MM.1S (cell line): ENCODE measurements around the gene SLC22A15.

Experiments used
- DNase-seq: peaks from one replicate; pipeline ENCODE4 v3.0.0-alpha.2; 2015
- H2AFZ ChIP-seq: fragments of 300-600 bp; sonication (generic); 2 replicates; pipeline ENCODE4 v1.6.0; 2016; ENCODE audit warnings: antibody characterized with exemption, low read length
- H3F3A ChIP-seq: fragments of 300-600 bp; sonication (generic); 2 replicates; pipeline ENCODE4 v1.6.1; 2016; ENCODE audit warnings: mild to moderate bottlenecking, antibody characterized with exemption, low read length, moderate library complexity, mixed read lengths; ENCODE audit not compliant: insufficient read depth
- H3K27ac ChIP-seq: fragments of 300-600 bp; sonication (generic); 2 replicates; pipeline ENCODE4 v1.5.1; 2016; ENCODE audit warnings: mild to moderate bottlenecking, low read length
- H3K27me3 ChIP-seq: fragments of 300-600 bp; sonication (generic); replicated peaks from 2 replicates; pipeline ENCODE4 v1.6.0; 2016; ENCODE audit warnings: low read length; ENCODE audit not compliant: insufficient read depth
- H3K36me3 ChIP-seq: fragments of 300-600 bp; sonication (generic); replicated peaks from 2 replicates; pipeline ENCODE4 v1.6.1; 2016; ENCODE audit warnings: mild to moderate bottlenecking, low read length, mixed read lengths; ENCODE audit not compliant: insufficient read depth
- H3K4me1 ChIP-seq: fragments of 300-600 bp; sonication (generic); 2 replicates; pipeline ENCODE4 v1.6.1; 2016; ENCODE audit warnings: low read length, mixed read lengths
- H3K4me2 ChIP-seq: fragments of 300-600 bp; sonication (generic); 2 replicates; pipeline ENCODE4 v1.6.0; 2016; ENCODE audit warnings: low read depth, low read length
- H3K4me3 ChIP-seq: fragments of 300-600 bp; sonication (generic); 2 replicates; pipeline ENCODE4 v1.5.1; 2016; ENCODE audit warnings: low read length, mixed read lengths
- H3K79me2 ChIP-seq: fragments of 300-600 bp; sonication (generic); 2 replicates; pipeline ENCODE4 v1.6.1; 2016; ENCODE audit warnings: mixed run types, low read length, mixed read lengths
- H3K9ac ChIP-seq: fragments of 300-600 bp; sonication (generic); 2 replicates; pipeline ENCODE4 v1.6.1; 2016; ENCODE audit warnings: low read length, mixed read lengths
- H3K9me2 ChIP-seq: fragments of 300-600 bp; sonication (generic); replicated peaks from 2 replicates; pipeline ENCODE4 v1.6.1; 2016; ENCODE audit warnings: mild to moderate bottlenecking, low read length, mixed read lengths; ENCODE audit not compliant: insufficient read depth
- H3K9me3 ChIP-seq: fragments of 300-600 bp; sonication (generic); replicated peaks from 2 replicates; pipeline ENCODE4 v1.6.1; 2016; ENCODE audit warnings: mild to moderate bottlenecking, low read length, mixed read lengths; ENCODE audit not compliant: insufficient read depth
- H4K20me1 ChIP-seq: fragments of 300-600 bp; sonication (generic); 2 replicates; pipeline ENCODE4 v1.6.1; 2016; ENCODE audit warnings: mild to moderate bottlenecking, low read length, moderate library complexity, mixed read lengths; ENCODE audit not compliant: insufficient read depth
- EZH2 ChIP-seq: fragments of 300-600 bp; sonication (generic); optimal IDR thresholded peaks from 2 replicates; pipeline ENCODE3; 2017; ENCODE audit warnings: low read depth, mild to moderate bottlenecking, antibody characterized with exemption, low read length, mixed read lengths
- EZH2phosphoT487 ChIP-seq: fragments of 300-600 bp; sonication (generic); IDR thresholded peaks from 2 replicates; pipeline ENCODE4 v1.6.1; 2018; ENCODE audit warnings: antibody characterized with exemption, low read length
- TF ChIP-seq, protein P1 (sequence below): fragments of 300-600 bp; sonication (generic); IDR thresholded peaks from 2 replicates; pipeline ENCODE4 v1.5.1; 2016; ENCODE audit warnings: antibody characterized with exemption, low read length, mixed read lengths

SLC22A15 gene

DNA sequence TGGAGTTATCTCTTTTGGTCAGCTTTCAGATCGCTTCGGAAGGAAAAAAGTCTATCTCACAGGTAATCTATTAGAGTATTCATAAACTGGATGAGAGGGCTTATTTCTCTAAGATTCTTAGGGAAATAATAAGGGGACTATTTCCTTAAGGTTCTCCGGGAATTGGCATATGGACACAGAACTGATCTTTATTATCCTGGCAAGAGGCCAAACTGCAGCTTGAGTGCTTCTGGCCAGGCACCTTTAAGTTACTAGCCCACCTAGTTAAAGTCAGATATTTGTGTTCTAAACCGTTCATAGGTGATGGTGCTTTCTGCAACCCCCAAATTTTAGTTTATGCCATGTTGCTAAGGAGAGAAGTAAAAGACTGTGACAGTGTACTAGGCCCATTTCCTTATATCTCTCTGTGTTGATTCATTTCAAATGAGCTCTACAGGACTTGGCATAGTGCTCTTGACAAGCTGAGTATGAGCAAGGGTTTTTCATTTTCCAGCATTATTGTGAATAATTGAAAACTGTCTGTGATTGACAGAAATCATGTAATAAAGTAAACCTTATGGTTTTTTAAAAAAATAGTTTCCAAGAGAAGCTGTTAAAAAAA lies 43.4 kb downstream of the SLC22A15 start:
- H3K9me3 ChIP-seq: no peaks in the 10 kb centered on the region
- no peak for DNase-seq
- H2AFZ ChIP-seq: no peak overlapping the region
- H3K36me3 ChIP-seq: no peaks in the 10 kb centered on the region
- no peak overlapping the region for H3K4me2 ChIP-seq
- H3K9me2 ChIP-seq: no peaks in the 10 kb centered on the region
- TF ChIP-seq EZH2 (no peak), EZH2phosphoT487 (no peak)
- TF ChIP-seq, protein P1, sequence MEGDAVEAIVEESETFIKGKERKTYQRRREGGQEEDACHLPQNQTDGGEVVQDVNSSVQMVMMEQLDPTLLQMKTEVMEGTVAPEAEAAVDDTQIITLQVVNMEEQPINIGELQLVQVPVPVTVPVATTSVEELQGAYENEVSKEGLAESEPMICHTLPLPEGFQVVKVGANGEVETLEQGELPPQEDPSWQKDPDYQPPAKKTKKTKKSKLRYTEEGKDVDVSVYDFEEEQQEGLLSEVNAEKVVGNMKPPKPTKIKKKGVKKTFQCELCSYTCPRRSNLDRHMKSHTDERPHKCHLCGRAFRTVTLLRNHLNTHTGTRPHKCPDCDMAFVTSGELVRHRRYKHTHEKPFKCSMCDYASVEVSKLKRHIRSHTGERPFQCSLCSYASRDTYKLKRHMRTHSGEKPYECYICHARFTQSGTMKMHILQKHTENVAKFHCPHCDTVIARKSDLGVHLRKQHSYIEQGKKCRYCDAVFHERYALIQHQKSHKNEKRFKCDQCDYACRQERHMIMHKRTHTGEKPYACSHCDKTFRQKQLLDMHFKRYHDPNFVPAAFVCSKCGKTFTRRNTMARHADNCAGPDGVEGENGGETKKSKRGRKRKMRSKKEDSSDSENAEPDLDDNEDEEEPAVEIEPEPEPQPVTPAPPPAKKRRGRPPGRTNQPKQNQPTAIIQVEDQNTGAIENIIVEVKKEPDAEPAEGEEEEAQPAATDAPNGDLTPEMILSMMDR: no peak
- H3K9ac ChIP-seq: no peak overlapping the region
- H3K4me1 ChIP-seq: no peaks in the 10 kb centered on the region
- no peak overlapping the region for H3K27ac ChIP-seq
- no peaks in the 10 kb centered on the region for H3F3A ChIP-seq
- no peaks in the 10 kb centered on the region for H3K27me3 ChIP-seq
- H3K79me2 ChIP-seq: no peaks in the 10 kb centered on the region
- H4K20me1 ChIP-seq: no peaks in the 10 kb centered on the region
- H3K4me3 ChIP-seq: no peak overlapping the region

DNA sequence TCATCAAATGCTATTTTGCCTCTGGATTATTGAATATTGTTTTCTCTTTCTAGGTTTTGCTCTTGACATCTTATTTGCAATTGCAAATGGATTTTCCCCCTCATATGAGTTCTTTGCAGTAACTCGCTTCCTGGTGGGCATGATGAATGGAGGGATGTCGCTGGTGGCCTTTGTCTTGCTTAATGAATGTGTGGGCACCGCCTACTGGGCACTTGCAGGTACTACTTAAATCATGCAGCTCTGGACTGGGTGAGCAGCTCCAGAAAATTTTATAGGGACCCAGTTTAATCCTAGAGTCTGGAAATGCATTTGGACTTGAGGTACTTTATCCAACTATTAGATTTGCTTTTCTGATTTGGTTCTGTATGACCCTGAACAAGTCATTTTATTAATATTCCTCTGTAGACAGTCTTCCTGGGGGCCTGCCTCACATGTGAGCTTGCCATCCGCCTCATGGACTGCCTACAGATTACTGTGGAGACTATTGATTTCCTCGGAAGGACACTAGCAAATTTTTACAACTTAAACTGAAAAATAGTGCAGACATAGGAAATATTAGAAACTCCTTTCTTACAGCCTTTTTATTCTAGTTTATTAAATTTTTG lies 44.5 kb downstream of the SLC22A15 start:
- H3K4me2 ChIP-seq: no peak overlapping the region
- no peak overlapping the region for H2AFZ ChIP-seq
- no peaks in the 10 kb centered on the region for H3K9me3 ChIP-seq
- H3K79me2 ChIP-seq: no peaks in the 10 kb centered on the region
- no peak overlapping the region for H3K4me3 ChIP-seq
- no peak for TF ChIP-seq EZH2
- TF ChIP-seq, protein P1: peak; percentile 49
- peak; percentile 48 for DNase-seq
- H4K20me1 ChIP-seq: no peaks in the 10 kb centered on the region
- H3K36me3 ChIP-seq: no peaks in the 10 kb centered on the region
- no peaks in the 10 kb centered on the region for H3K27me3 ChIP-seq
- no peaks in the 10 kb centered on the region for H3K4me1 ChIP-seq
- H3K27ac ChIP-seq: no peak overlapping the region
- H3K9me2 ChIP-seq: no peaks in the 10 kb centered on the region
- no peak overlapping the region for H3K9ac ChIP-seq
- no peaks in the 10 kb centered on the region for H3F3A ChIP-seq

DNA sequence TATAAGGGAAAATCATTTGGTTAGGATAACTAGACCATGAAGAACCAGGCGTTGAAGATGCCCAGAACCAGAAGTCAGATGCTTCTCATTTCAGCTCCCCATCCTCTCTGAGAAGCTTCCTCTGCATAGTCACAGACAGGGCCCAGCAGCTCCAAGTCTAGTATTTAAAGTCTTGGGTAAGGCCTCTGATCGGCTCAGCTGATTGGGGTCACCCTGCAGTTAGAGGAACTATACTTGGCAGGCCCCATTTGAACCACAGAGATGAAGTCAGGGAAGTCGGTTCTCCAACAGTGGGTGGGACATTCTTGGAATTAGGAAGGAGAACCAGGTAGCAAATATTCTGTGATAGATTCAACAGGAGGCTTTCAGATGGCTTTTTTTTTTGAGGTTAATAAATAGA lies 48.3 kb downstream of the SLC22A15 start:
- Histone ChIP-seq H3K79me2 (no peaks in the 10 kb centered on the region), H3K4me3 (no peak overlapping the region), H3K36me3 (no peaks in the 10 kb centered on the region), H4K20me1 (no peaks in the 10 kb centered on the region), H3K4me1 (no peaks in the 10 kb centered on the region), H3F3A (no peaks in the 10 kb centered on the region), H3K9me2 (no peaks in the 10 kb centered on the region), H2AFZ (no peak overlapping the region), H3K27ac (no peak overlapping the region), H3K9me3 (no peaks in the 10 kb centered on the region), H3K9ac (no peak overlapping the region), H3K27me3 (no peaks in the 10 kb centered on the region), H3K4me2 (no peak overlapping the region)
- TF ChIP-seq, protein P1: no peak
- TF ChIP-seq EZH2: no peak
- no peak for TF ChIP-seq EZH2phosphoT487
- DNase-seq: no peak
